SKM-1 (cell line): ENCODE data around the gene RPS27L.
A peak's percentile ranks its signal among the peaks of the same experiment; 100 is the strongest.

ENCODE experiments used
- DNase-seq: peaks from one replicate; lab custom pipeline; 2025; ENCODE audit not compliant: unreplicated experiment; lab: John Stamatoyannopoulos, UW

Gene RPS27L

DNA sequence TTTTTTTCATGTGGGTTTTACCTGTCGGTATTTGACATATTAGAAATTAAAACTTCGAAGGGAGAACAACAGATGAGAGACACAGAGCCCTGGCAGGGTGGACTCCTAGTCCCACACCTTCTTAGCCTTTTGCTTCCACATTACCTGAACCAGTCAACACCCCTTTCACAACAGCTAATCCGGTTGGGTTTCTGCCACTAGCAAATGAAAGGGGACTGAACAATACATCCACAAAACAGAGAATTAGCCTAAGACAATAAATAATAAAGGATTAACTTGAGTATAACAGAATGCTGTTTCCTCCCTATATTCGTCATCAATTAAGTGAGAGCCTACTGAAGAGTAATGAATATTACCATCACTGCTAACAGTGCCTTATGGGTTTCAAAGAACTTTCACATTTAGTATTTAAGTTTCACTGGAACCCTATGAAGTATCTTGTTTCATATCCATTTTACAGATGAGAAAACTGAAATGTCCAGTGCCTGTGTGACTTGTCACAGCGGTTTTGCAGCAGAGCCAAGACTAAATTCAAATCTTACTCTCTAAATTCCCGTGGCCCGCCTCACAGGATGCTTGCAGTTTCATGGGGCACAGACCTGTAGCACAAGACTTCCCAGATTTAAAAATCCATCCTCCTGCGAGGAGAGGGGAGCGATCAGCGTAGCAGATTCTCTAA, 31.1 kb upstream of the RPS27L start:
- DNase-seq, result no peak

DNA sequence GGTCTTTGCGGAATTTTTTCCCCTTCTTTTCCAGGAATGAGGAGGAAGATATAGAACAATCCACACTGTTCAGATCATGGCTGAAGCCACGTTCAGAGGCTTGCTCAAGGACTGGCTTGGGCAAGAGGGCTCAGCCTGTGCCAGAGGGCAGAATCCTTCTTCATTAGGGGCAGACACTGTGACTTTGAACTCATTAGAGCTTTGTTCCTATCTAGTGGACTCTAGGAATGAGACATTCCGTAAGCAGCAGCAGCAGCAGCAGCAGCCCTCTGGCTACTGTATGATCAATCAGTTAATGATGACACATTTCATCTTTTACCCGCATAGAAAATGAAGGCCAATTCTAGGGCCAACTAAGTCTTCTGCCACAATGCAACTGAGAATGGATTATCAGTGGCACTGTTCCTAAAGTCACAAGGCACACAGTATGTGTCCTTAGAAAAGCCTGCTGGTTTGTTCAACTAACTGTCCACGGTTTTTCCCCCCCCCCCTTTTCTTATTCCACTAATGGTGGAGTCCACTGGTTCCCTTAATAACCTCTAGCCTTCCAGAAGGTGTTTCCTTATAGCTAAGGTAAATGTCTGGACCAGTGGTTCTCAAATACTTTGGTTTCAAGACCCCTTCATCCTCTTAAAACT, 30.4 kb upstream of the RPS27L start:
- no peak for DNase-seq

DNA sequence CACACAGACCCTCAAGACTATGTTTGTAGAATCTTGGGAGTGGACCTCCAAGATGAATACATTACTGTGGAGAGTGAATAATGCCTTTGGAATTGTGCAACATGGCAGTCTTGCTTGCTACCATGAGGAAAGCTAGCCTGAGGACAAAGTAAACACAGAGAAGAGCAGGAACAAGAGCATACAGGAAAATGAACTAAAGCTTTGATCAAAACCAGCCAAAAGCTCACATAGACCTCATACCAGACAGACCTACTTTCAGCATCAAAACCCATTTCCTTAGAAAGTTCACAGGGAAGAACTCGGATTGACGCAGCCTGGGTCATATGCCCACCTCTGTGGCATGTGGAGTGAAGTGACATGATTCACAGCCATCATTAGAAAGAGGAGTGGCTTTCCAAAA, 28.8 kb upstream of the RPS27L start:
- no peak for DNase-seq

DNA sequence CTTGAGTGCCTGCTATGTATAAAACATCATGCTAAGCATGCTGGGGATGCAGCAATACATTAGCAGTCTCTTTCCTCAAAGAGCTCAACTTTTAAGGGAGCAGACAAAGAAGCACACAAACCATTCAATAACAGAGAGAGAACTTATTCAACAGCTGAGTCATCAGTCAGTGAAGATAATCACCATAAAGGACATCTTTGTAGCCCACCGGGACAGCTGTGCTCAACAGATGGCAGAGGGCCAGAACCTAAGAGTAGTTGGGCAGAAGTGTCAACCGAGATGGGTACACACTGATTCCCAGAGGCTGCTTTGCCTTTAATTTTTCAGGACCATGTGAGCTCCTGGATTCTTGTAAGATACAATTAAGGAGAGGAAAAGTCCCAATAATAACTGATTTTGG, 27.9 kb upstream of the RPS27L start:
- DNase-seq, result no peak

DNA sequence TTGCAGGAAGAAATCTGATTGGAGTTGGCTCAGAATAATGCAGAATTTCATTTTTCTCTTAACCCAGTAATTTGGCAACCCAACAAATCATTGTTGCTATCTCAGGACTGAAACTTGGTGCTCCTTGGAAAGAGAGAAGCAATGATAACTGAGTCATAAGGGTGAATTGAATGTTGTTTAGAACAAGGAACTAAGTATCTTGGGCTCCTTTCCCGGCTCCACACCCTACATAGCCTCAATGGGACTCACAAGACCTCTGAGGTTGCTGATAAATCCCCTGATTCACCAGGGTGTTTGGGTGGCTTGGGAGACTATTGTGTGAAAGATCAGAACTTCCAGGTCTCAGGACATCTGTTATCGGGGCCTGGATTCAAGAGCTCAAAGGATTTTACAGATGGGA, 24.4 kb upstream of the RPS27L start:
- no peak for DNase-seq

DNA sequence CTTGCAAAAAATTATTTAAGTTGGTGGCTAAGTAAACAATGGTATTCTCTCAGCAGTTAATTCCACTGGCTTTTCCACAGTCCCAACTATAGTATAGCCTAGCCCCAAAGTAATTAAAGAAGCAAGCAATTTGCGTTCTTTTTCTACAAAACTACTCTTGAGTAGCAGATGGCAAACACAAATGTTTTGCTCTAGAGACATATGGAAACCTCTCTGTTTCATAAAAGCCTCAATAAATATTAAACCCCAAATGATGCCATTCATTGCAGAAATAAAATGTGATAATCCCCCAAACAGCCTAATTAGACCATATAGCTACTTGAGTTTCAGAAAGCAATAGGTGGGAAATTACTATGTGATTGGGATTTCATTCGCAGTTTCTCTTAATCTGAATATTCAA, 23.5 kb upstream of the RPS27L start:
- no peak for DNase-seq

DNA sequence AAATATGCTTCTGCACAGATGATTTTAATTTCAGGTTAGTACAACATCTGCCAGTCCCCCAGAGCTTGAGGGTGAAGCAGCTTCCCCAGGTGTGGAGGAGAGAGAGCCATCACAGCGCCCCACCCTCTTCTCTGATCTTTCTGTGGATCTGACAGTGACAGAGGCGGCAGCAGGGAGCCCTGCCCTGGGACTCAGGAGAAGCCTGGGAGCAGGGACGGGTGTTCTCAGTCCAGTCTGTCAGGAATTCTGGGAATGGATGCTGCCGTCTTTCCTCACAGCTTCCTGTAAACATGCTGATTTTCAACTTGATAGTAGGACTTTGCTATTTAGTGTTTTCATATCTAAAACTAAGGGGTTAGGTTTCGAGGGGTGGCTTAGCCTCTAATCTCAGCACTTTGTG, 20.8 kb upstream of the RPS27L start:
- no peak for DNase-seq

DNA sequence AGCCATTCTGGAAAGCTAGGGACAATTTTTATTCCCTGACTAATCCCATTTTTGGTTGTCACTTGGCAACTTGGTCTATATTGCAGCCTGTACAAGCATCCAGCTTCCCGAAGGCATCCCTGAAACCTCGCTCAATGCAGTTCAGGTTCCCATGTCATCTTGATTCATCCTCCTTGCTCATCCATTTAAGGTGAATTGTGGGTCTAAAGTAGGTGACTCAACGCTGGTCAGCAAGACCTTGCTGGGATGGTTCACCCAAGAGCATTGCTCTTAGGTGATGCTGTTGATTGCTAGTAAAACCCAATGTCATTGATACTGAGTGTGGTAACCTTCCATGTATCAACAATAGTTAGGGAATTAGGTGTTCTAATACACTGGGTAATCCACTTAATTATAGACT, 19.0 kb upstream of the RPS27L start:
- DNase-seq, result no peak

DNA sequence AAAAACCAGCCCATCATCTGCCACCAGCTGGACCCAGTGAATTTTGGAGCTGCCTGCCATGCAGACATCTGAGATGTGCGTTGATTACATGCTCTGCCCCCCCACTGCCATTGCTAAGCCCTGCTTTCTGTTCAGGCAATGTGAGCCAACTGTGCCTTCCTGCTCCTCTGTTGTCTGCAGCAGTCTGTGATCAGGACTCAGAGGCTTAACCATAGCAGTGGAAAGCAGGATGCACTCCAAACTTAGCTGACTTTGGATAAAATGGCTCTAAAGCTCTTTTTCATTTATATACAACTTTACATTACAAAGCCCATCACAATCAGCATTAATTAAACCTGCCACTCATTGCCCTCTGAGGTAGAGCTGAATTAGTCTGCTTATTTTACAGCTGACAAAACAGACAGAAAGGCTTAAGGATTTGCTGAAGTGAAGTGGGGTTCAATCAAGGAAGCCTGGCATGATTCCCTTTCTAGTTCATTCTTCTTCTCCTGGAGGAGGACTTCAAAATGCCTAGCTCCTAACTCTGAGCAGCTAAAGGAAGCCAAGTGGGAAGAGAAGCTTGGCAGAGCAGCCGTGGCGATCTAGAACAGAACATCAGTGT, 15.7 kb upstream of the RPS27L start:
- DNase-seq, result no peak

DNA sequence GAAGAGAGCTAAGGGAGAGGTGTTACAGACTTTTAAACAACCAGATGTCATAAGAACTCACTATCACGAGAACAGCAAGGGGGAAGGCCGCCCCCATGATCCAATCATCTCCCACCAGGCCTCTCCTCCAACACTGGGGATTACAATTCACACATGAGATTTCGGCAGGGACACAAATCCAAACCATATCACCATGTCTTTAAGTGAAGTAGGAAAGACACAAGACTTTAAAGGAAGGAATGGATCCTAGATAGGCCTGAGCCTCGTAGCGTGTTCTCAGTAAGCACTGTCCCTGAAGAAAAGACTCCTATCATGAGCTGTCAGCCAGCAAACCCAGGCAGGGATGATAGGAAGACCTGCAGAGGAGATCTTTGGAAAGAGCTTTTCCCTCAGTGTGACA, 15.1 kb upstream of the RPS27L start:
- no peak for DNase-seq

DNA sequence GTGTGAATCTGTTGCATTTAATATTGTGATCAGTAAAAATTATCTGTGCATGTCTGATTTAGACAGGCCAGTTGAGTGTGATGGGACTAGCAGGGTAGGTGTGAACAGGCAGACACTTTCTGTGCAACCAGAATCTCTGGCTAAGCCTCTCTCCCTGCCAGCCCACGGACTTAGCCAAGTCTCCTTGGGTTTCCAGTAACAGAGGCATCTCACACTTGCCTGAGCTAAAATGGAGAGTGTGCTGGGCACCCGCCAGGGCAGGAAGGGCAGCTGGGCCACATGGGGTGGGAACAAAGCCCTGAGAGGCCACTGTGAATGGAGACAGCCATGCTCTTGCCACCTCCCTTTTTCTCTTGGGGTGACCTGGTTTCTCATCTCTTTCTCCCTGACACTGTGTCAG, 12.5 kb upstream of the RPS27L start:
- DNase-seq, result no peak

DNA sequence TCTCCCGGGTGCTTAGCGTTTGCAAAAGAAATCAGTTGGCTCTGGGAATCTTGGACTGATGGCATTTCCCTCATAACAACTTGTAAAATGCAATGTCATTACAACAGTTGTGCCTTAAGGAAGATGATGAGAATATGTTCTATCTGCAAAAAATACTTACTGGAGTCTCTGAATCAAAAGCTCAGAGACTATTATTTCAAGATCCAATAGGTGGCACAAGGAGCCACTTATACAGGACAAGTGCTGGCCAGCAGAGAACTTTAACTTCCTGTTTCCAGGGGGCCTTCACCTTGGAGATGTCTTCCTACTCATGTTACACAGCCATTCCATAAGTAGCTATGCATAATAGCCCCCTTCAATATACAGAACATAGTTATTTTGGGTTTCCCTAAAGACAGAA, 8.9 kb upstream of the RPS27L start:
- DNase-seq, result peak; percentile 14

DNA sequence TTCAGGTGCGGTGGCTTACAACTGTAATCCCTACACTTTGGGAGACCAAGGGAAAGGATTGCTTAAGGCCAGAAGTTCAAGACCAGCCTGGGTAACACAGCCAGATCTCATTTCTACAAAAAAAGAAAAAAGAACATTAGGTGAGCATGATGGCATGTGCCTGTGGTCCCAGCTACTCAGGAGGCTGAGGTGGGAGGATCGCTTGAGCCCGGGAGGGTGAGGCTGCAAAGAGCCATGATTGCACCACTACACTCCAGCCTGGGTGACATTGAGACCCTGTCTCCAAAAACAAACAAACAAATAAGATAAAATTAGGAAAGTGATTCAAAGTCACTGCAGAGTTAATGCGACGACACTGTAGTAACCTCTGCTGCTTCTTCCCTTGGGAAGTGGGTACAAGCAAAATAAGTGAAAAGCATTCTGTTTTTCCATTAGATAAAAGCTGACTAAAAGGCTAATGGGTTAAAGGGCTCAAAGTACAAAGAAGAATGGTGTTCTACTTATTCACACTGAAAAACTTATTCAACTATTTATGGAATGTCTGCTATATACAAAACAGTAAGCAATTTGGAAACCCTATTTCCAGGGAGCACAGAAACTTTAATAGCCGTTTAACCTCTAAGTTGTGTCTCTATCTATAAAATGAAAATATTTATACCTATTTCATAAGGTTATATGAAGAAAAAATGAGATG, 8.0 kb upstream of the RPS27L start:
- DNase-seq, result no peak

DNA sequence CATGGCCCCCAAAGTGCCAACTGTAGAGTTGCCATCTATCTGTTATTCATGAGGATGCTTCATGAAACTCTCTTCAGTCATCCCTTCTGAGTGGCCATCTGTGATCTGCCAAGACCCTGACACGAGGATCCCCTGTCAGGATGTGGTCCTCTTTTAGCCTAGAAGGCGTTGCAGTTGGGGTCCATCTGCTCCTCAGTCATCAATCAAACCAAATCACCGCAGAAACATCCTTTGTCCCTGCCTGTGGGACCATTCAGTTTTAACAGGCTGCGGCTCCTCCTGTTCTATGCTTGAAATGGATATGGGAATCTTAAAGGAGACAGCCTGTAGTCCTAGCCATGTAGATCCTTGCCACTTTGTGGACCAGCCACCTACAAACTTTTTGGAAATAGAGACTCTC, 5.9 kb upstream of the RPS27L start:
- no peak for DNase-seq

DNA sequence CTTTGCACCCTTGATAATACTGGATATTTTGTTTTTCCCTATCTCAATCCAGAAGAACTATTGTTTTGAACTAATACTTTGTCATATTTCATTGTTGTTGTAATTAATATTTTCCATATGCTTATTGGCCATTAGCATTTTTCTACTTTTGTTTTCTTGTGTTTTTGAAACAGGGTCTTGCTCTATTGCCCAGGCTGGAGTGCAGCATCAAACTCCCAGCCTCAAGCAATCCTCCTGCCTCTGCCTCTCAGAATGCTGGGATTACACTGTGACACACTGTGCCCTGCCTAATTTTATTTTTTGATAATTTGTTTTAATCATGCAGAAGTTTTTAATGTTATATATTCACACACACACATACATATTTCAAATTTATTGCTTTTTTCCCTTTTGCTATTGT, 3.4 kb upstream of the RPS27L start:
- no peak for DNase-seq

DNA sequence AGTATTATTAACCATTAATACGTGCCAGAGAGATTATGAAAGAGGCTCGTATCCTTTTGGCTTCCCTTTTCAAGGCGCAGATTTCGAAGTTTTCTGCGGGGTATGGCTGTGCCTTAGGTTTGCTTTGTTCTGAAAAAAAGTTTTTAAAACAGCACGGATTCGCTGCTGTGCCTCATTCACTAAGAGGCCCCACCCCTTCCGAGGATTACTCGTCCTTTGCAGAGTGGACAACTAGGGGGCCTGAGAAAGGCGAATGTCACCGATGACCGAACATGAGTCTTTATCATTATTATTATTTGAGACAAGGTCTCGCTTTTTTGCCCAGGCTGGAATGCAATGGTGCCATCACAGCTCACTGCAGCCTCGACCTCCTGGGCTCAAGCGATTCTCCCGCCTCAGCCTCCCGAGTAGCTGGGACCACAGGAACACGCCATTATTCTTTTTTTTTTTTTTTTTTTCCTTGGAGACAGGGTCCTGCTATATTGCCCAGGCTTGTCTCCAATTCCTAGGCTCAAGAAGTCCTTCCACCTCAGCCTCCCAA, 684 bp upstream of the RPS27L start:
- no peak for DNase-seq

DNA sequence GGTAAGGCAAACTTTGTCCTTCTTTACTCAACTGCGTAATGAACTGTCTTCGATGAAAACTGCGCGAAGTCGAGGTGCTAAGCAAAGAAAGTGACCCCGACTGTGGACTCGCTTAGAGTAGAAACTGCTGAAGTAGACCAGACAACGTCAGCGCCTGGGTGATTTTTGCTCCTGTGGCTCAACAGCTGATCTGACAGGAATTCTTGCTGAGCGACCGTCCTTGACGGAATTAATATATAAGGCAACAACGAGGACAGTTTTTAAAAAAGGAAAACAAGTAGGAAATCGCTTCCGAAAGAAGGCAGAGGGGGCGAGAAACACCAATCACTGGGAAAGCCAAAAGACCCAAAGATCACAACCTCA, 541 bp downstream of the RPS27L start:
- no peak for DNase-seq

DNA sequence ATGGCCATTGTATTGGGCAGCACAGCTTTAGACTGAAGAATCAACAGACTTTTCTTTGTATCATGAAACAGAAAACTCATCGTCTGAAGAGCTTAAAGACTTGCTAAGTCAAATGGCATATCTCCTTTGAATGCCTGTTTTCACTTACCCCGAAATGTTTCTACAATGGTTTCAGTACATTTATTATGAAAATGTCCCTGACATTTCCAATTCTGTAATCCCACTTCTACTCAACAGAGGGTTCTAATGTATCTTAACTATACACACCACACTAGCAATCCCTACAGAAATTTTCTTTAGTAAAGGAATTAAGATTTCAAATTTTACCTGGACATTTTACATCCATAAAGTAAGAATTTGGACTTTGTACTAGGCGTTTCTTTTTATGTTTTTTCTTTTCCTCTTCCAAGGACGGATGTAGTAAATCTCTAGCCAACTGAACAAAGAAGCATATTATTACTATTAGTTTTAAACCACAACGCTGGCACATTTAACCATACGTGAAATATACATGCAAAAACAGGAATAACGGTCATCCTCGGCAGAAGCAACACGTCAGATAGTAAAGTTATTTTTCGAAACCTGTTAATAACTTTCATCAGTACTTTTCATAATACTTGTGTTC, 1.1 kb downstream of the RPS27L start:
- no peak for DNase-seq

DNA sequence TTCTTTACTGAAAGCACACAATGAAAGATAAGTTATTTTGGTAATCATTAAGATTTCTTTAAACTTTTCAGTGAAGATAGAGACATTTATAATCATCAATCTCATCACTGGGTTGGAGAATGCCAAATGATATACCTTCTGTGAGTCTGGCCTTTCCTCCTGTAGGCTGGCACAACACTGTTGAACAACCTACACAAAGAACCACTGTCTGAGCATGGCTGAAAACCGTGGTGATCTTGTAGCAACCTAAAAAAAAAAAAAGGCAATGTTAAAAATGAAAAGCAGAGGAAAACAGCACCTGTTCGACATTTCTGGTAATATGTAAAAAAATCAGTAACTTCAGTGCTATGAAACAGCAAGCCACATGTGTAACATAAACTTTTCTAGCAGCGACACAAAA, 1.8 kb downstream of the RPS27L start:
- no peak for DNase-seq

DNA sequence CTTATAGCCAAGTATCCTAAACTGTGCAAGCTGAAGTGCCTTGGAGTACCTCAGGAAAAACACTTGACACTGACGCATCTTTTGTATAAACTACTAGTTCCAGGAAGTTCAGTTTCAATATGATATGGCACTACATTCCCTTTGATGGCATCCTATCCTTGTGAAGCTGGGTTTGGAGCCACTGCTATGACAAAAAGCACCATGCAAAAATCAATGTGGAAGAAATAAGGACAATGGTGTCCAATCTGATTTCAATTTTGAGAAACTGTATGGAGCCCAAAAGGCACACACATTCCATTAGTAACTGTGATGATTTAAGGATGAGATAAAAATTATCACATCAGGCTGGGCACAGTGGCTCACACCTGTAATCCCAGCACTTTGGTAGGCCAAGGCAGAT, 5.6 kb downstream of the RPS27L start:
- no peak for DNase-seq

DNA sequence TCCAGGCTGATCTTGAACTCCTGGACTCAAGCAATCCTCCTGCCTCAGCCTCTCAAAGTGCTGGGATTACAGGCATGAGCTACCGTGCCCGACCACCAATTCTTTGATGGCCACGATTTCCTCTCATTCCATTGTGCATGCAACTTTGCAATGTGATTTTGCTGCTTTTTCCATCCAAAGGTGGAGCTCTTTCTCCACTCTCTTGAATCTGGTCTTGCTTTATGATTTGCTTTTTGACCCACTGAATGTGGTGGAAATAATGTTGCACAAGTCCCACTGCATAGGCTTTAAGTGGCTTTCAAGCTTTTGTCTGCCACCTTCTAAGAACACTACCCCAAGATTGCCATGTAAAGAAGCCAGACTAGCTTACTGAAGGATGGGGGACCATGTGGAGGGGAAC, 10.6 kb downstream of the RPS27L start:
- no peak for DNase-seq

DNA sequence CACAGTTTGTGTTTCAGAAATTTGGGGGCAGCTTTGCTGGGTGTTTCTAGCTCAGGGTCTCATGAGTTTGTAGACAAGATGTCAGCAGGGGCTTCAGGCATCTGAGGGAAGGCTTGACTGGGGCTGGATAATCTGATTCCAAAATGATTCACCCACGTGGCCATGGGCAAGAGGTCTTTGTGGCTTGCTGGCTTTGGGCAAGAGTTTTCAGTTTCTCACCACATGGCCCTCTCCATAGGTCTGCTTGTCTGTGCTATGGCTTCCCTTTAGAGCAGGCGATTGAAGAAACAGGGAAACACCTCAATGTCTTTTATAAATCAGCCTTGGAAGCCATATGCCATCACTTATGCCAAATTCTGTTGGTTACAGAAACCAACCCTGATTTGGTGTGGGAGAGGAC, 11.9 kb downstream of the RPS27L start:
- DNase-seq, result no peak
